Endothelial cell of umbilical vein (primary cell): ENCODE data around the gene AIRE. TPM values are rescaled to one million over a fixed set of nuclear protein-coding genes. Genes with fewer than 3 reads are reported as not detected.

Experiments
- BruUV-seq: library from RNA; stranded (reverse); fragments of 400-500 nt; replicated peaks from 2 replicates; lab custom pipeline; 2021; lab: Mats Ljungman, UMichigan
- CTCF ChIA-PET: fragments of 300-600, 350-600 bp; sonication (Branson Sonifier 250); formaldehyde crosslinking; loops from one replicate; lab custom pipeline; 2021; ENCODE audit warnings: antibody characterized with exemption, inconsistent platforms; lab: Charles Lee
- POLR2A ChIA-PET: fragments of 300-600, 350-600 bp; sonication (Branson Sonifier 250); formaldehyde crosslinking; loops from one replicate; lab custom pipeline; 2021; ENCODE audit warnings: antibody characterized with exemption, inconsistent platforms; lab: Charles Lee
- DNase-seq: peaks from one replicate; pipeline ENCODE4 v3.0.0-alpha.2; 2011; ENCODE audit warnings: low read depth, low spot score
- FAIRE-seq: peaks from 2 replicates; lab custom pipeline; 2011; peaks lifted over from hg19 to GRCh38; lab: Jason Lieb, UNC
- H2AFZ ChIP-seq: 2 replicates; pipeline ENCODE4 v1.6.0; 2012; ENCODE audit warnings: low read depth, low read length, control low read depth, inconsistent platforms
- H3K27ac ChIP-seq: 2 replicates; pipeline ENCODE4 v1.5.1; 2011; ENCODE audit warnings: low read depth, mild to moderate bottlenecking, control low read depth, low read length, moderate library complexity; ENCODE audit not compliant: insufficient read depth
- H3K27me3 ChIP-seq, 2 experiments: 2 replicates each; pipeline versions ENCODE4 v1.6.0 to v1.6.1; 2011; ENCODE audit warnings: low read length in 2 of 2, mixed read lengths in 1 of 2; ENCODE audit not compliant: control insufficient read depth in 2 of 2, insufficient read depth in 2 of 2
- H3K36me3 ChIP-seq, 2 experiments: 2 replicates in 1 of 2; 3 replicates in 1 of 2; pipeline ENCODE4 v1.5.1; 2011; ENCODE audit warnings: low read length in 2 of 2, mild to moderate bottlenecking in 1 of 2, moderate library complexity in 1 of 2; ENCODE audit not compliant: control insufficient read depth in 2 of 2, insufficient read depth in 2 of 2; ENCODE audit errors: extremely low read depth in 1 of 2
- H3K4me1 ChIP-seq: 3 replicates; pipeline ENCODE4 v1.5.1; 2011; ENCODE audit warnings: mild to moderate bottlenecking, low read length; ENCODE audit not compliant: control insufficient read depth, insufficient read depth; ENCODE audit errors: extremely low read depth
- H3K4me2 ChIP-seq: 2 replicates; pipeline ENCODE4 v1.6.1; 2011; ENCODE audit warnings: low read length, control low read depth, mixed read lengths; ENCODE audit not compliant: insufficient read depth
- H3K4me3 ChIP-seq, 3 experiments: fragments of 200-600 bp in 1 of 3; sonication (generic), shearing (Covaris generic) in 1 of 3; replicated peaks in 1 of 3; 2 replicates each; pipeline ENCODE4 v1.5.1; 2011 to 2016; ENCODE audit warnings: control low read depth in 3 of 3, low read length in 3 of 3, mild to moderate bottlenecking in 2 of 3, inconsistent platforms in 1 of 3, low read depth in 1 of 3, moderate library complexity in 1 of 3; ENCODE audit not compliant: insufficient read depth in 1 of 3
- H3K79me2 ChIP-seq: 2 replicates; pipeline ENCODE4 v1.6.0; 2012; ENCODE audit warnings: low read length, inconsistent platforms; ENCODE audit not compliant: control insufficient read depth, insufficient read depth
- H3K9ac ChIP-seq: replicated peaks from 2 replicates; pipeline ENCODE3; 2011; ENCODE audit warnings: low read length, control low read depth; ENCODE audit not compliant: insufficient read depth; ENCODE audit errors: extremely low read depth
- H3K9me1 ChIP-seq: replicated peaks from 3 replicates; pipeline ENCODE4 v1.6.0; 2011; ENCODE audit warnings: mild to moderate bottlenecking, low read length; ENCODE audit not compliant: control insufficient read depth, insufficient read depth; ENCODE audit errors: extremely low read depth
- H3K9me3 ChIP-seq: replicated peaks from 2 replicates; pipeline ENCODE4 v1.5.1; 2012; ENCODE audit warnings: low read length, inconsistent platforms; ENCODE audit not compliant: control insufficient read depth, insufficient read depth
- H4K20me1 ChIP-seq: replicated peaks from 2 replicates; pipeline ENCODE3; 2011; ENCODE audit warnings: mild to moderate bottlenecking, low read length; ENCODE audit not compliant: control insufficient read depth, insufficient read depth; ENCODE audit errors: extremely low read depth
- CTCF ChIP-seq, 2 donors: IDR thresholded peaks; 1 replicate in 1 of 2; 2 replicates in 1 of 2; pipeline ENCODE4 v1.5.1; 2011; ENCODE audit warnings: low read length in 2 of 2, mild to moderate bottlenecking in 2 of 2, moderate library complexity in 2 of 2, control low read depth in 1 of 2, inconsistent platforms in 1 of 2, low read depth in 1 of 2; ENCODE audit not compliant: insufficient read depth in 1 of 2; ENCODE audit errors: extremely low read depth in 1 of 2
- FOS ChIP-seq: IDR thresholded peaks from 2 replicates; pipeline ENCODE4 v1.6.1; 2011; ENCODE audit warnings: mild to moderate bottlenecking, low read length, moderate library complexity, borderline replicate concordance; ENCODE audit not compliant: insufficient read depth
- GATA2 ChIP-seq: IDR thresholded peaks from 2 replicates; pipeline ENCODE4 v1.7.0; 2011; ENCODE audit warnings: low read depth, mild to moderate bottlenecking, moderate library complexity, mixed read lengths, low read length; ENCODE audit not compliant: insufficient read length, insufficient read depth
- JUN ChIP-seq: IDR thresholded peaks from 2 replicates; pipeline ENCODE4 v1.6.1; 2011; ENCODE audit warnings: borderline replicate concordance, low read depth; ENCODE audit not compliant: insufficient read length, insufficient read depth
- POLR2A ChIP-seq: IDR thresholded peaks from 2 replicates; pipeline ENCODE4 v1.6.1; 2012; ENCODE audit warnings: low read depth, mild to moderate bottlenecking, control low read depth, low read length
- POLR2AphosphoS5 ChIP-seq: IDR thresholded peaks from 2 replicates; pipeline ENCODE4 v1.6.1; 2012; ENCODE audit warnings: low read depth, mild to moderate bottlenecking, control low read depth, low read length, moderate library complexity; ENCODE audit not compliant: insufficient read depth
- dilution Hi-C: fragments of 300-500 bp; cut with MboI; formaldehyde crosslinking; loops from one replicate; pipeline ENCODE4 v1.15.0; 2019; ENCODE audit warnings: low sequenced_read_pairs; ENCODE audit not compliant: extremely low pct_ligation_motif_present
- intact Hi-C: fragments of 100-400 bp; cut with micrococcal nuclease; formaldehyde crosslinking; loops from one replicate; pipeline ENCODE4 v1.10.0; 2022
- polyA plus RNA-seq, 4 experiments: library from polyadenylated mRNA; depleted of rRNA in 3 of 4; stranded (reverse) in 3 of 4; unstranded in 1 of 4; fragments of >200 nt; gene quantifications; 2 replicates each; pipeline versions ENCODE4 v1.2.1 to v1.2.3, GENCODE V29; 2011 to 2012; ENCODE audit warnings: missing spikeins in 1 of 4
- total RNA-seq: library from RNA; stranded (reverse); gene quantifications from 2 replicates; pipeline ENCODE4 v1.2.3, GENCODE V29; 2021
- TF ChIP-seq, protein P1 (sequence below): IDR thresholded peaks from 2 replicates; pipeline ENCODE4 v1.6.1; 2011; ENCODE audit not compliant: insufficient read depth, insufficient read length

The AIRE gene
- total and polyA plus RNA-seq, 2 donors (not counting 3 experiments of a cell fraction or from before 2014, with no cell fraction given), result 0.04 to 0.11 TPM

DNA sequence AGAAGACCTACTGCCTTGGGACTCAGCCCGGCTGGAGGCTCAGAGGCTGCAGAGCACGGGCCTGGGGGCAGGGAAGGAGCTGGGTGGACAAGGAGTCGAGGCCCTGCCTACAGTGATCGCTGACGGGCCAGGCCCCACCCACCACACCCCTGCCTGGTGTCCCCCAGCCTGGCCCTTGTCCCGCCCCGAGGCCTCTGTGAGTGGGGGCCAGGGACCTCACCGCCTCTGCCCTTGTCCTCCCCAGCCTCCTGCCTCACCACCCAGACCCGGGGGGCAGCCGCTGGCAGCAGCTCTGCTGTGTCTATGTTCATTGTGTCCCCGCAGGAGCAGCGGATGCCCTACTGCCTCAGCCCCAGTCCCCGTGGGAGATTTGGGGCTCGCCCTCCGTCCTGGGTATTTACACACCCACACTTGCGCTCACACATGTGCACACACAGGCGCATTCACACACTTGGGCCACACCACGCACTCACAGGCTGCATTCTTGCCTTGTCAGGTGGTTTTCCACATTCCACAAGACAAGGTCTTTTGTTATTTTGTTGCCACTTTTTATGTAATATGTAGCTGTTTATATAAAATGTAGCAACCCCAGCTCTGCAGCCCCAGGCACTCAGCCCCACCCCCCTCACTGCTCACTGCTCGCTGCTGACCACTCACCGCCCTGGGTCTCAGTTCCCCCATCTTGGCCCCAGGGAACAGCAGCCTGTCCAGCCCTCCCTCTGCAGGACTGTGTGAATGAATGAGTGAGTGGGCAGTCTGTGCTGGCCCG, 21.4 kb downstream of the AIRE start:
- Histone ChIP-seq H4K20me1 (no peaks in the 10 kb centered on the region), H3K27me3 (no peaks in the 10 kb centered on the region), H3K9me1 (no peaks in the 10 kb centered on the region), H3K9ac (no peak overlapping the region), H2AFZ (no peak overlapping the region), H3K4me2 (no peak overlapping the region), H3K9me3 (no peaks in the 10 kb centered on the region), H3K4me3 (no peak overlapping the region), H3K4me1 (peaks cover 13% of the 10 kb centered on the region), H3K36me3 (peaks cover 11 to 26% of the 10 kb centered on the region in 2 experiments), H3K27ac (no peak overlapping the region), H3K79me2 (peaks cover 28% of the 10 kb centered on the region)
- no peak for FAIRE-seq
- CTCF ChIA-PET, result interaction anchor here (1.1 kb wide), 1 partner anchor 9 kb away, joined by 5 read pairs; no protein-coding TSS in a partner anchor
- dilution Hi-C loops (no loop called here), intact Hi-C loops (no loop called here)
- no TSS peak for BruUV-seq
- no peak for DNase-seq
- TF ChIP-seq CTCF (IDR thresholded peaks at IDR 0.05; ENCODE audit: extremely low read depth in 1 of 2, insufficient read depth in 1 of 2, low read depth in 1 of 2, low read length in 2 of 2) (no peak), JUN (no peak), POLR2AphosphoS5 (no peak), POLR2A (no peak), GATA2 (no peak), FOS (no peak)
- TF ChIP-seq, protein P1, sequence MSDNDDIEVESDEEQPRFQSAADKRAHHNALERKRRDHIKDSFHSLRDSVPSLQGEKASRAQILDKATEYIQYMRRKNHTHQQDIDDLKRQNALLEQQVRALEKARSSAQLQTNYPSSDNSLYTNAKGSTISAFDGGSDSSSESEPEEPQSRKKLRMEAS, result no peak
- POLR2A ChIA-PET, result no interaction called here
